Measurements from ENCODE around the gene MUC4. TPM values are rescaled to one million over a fixed set of nuclear protein-coding genes. Genes with fewer than 3 reads are reported as not detected.
"Not testable (repeated sequence)": the region's sequence is repeated elsewhere in the genome, so short reads cannot be mapped to it uniquely, and the experiment has no call there.

Gene MUC4
- total and polyA plus RNA-seq, 9 of the 15 experiments (the other 6 are each of a cell fraction or from before 2014, with no cell fraction given), result under 0.01 to 0.21 (median 0.10) TPM; not detected in 4

DNA sequence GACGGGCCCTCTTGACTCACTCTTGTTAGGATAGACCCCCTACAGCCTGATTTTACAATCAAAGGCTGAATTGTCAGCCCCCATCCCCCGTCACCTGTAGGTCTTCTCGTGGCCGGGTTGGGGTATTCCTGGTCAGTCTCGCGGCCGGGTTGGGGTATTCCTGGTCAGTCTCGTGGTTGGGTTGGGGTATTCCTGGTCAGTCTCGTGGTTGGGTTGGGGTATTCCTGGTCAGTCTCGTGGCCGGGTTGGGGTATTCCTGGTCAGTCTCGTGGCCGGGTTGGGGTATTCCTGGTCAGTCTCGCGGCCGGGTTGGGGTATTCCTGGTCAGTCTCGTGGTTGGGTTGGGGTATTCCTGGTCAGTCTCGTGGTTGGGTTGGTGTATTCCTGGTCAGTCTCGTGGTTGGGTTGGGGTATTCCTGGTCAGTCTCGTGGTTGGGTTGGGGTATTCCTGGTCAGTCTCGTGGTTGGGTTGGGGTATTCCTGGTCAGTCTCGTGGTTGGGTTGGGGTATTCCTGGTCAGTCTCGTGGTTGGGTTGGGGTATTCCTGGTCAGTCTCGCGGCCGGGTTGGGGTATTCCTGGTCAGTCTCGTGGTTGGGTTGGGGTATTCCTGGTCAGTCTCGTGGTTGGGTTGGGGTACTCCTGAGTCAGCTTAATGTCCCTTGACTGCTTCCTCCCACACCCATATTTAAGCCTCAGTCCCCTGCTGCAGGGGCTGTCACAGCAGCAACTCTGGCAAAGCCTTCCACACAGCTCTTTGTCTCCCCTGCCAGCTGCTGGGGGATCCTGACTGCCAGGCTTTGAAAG lies 40.7 kb downstream of the MUC4 start:
- H3K9me3 ChIP-seq (replicated peaks; ENCODE audit: control insufficient read depth, insufficient read depth, low read depth, low read length); intact Hi-C loops (cut with micrococcal nuclease); H3K9me1 ChIP-seq (ENCODE audit: control insufficient read depth, insufficient read depth, low read length); in situ Hi-C loops (cut with MboI); CTCF ChIA-PET (ENCODE audit: low intra/inter-chr PET ratio); H2AFZ ChIP-seq (ENCODE audit: low read depth, low read length); BruUV-seq (replicated peaks); H3K4me3 ChIP-seq; H3K4me2 ChIP-seq (ENCODE audit: insufficient read depth, low read length); H3K4me1 ChIP-seq (replicated peaks in 1 of 2; ENCODE audit: control insufficient read depth in 2 of 2, insufficient read depth in 2 of 2, low read length in 2 of 2); POLR2A ChIA-PET; H3K27ac ChIP-seq (ENCODE audit: extremely low read depth, low read depth, low read length); H3K36me3 ChIP-seq (ENCODE audit: control insufficient read depth, insufficient read depth, low read length); H4K20me1 ChIP-seq (replicated peaks; ENCODE audit: control insufficient read depth, insufficient read depth, low read length); FAIRE-seq; H3K79me2 ChIP-seq (ENCODE audit: control insufficient read depth, insufficient read depth, low read length); ATAC-seq; H3K9ac ChIP-seq (ENCODE audit: insufficient read depth in 1 of 2, low read depth in 2 of 2, low read length in 2 of 2): not testable (repeated sequence)
- DNase-seq (ENCODE audit: extremely low read depth in 1 of 4, low spot score in 3 of 4), result peak in 1 of 4 experiments; percentile 36
- 53% methylated on average over 19 of the region's 28 CpGs for WGBS (ENCODE audit: insufficient coverage, low coverage, missing lambda C conversion rate)
- H3K27me3 ChIP-seq (ENCODE audit: control insufficient read depth in 2 of 2, insufficient read depth in 2 of 2, low read length in 2 of 2), result peaks cover 11 to 61% of the 10 kb centered on the region in 2 experiments; a peak in 4 of 5 replicates

GRCh38 chr3:195770081-195770840 lies 41.5 kb downstream of the MUC4 start:
- POLR2A ChIA-PET, result interaction anchor here (0.6 kb wide), 1 partner anchor 26 kb away, joined by 4 read pairs; no protein-coding TSS in a partner anchor
- H3K36me3 ChIP-seq (ENCODE audit: control insufficient read depth, insufficient read depth, low read length), result no peaks in the 10 kb centered on the region
- FAIRE-seq, result no peak
- TF ChIP-seq E2F3 (CRISPR knock-in tag; IDR thresholded peaks at IDR 0.05) (no peak), TARDBP (IDR thresholded peaks at IDR 0.05) (no peak)
- H3K9me3 ChIP-seq (replicated peaks; ENCODE audit: control insufficient read depth, insufficient read depth, low read depth, low read length), result no peaks in the 10 kb centered on the region
- H3K4me3 ChIP-seq, result no peak overlapping the region
- intact Hi-C loops (cut with micrococcal nuclease) (no loop called here), in situ Hi-C loops (cut with MboI) (no loop called here)
- H3K4me1 ChIP-seq (replicated peaks in 1 of 2; ENCODE audit: control insufficient read depth in 2 of 2, insufficient read depth in 2 of 2, low read length in 2 of 2), result peaks cover 0 to 7% of the 10 kb centered on the region in 2 experiments; a peak in 2 of 5 replicates
- no TSS peak for BruUV-seq (replicated peaks)
- H3K9me1 ChIP-seq (ENCODE audit: control insufficient read depth, insufficient read depth, low read length), result no peaks in the 10 kb centered on the region
- peaks cover 11 to 64% of the 10 kb centered on the region in 2 experiments; a peak in 4 of 5 replicates for H3K27me3 ChIP-seq (ENCODE audit: control insufficient read depth in 2 of 2, insufficient read depth in 2 of 2, low read length in 2 of 2)
- no peaks in the 10 kb centered on the region for H4K20me1 ChIP-seq (replicated peaks; ENCODE audit: control insufficient read depth, insufficient read depth, low read length)
- no peak overlapping the region for H2AFZ ChIP-seq (ENCODE audit: low read depth, low read length)
- H3K4me2 ChIP-seq (ENCODE audit: insufficient read depth, low read length), result no peak overlapping the region
- ATAC-seq, result no peak
- DNase-seq (ENCODE audit: extremely low read depth in 1 of 4, low spot score in 3 of 4), result no peak
- H3K79me2 ChIP-seq (ENCODE audit: control insufficient read depth, insufficient read depth, low read length), result no peaks in the 10 kb centered on the region
- CTCF ChIA-PET (ENCODE audit: low intra/inter-chr PET ratio), result interaction anchor here (0.5 kb wide), 1 partner anchor 124 kb away, joined by 3 read pairs; no protein-coding TSS in a partner anchor
- H3K27ac ChIP-seq (ENCODE audit: extremely low read depth, low read depth, low read length), result no peak overlapping the region
- WGBS (ENCODE audit: insufficient coverage, low coverage, missing lambda C conversion rate), result 13% methylated on average over 16 of the region's 16 CpGs
- no peak overlapping the region; a peak in 1 of 4 replicates for H3K9ac ChIP-seq (ENCODE audit: insufficient read depth in 1 of 2, low read depth in 2 of 2, low read length in 2 of 2)

Measured in K562 (cell line).